Natural killer cell (primary cell): ENCODE measurements around the gene TRAF2. TPM values are rescaled to one million over a fixed set of nuclear protein-coding genes. Genes with fewer than 3 reads are reported as not detected.
A peak's percentile ranks its signal among the peaks of the same experiment; 100 is the strongest.

Experiments used
- ATAC-seq, 3 donors: fragments of 150-1000 bp in 2 of 3; fragments of 200-7000 bp in 1 of 3; cut with Tn5 transposase; 1 replicate in 1 of 3; 2 replicates in 2 of 3; pipeline ENCODE4 v1.10.0; 2021; ENCODE audit warnings: mild to moderate bottlenecking in 2 of 3, moderate library complexity in 2 of 3
- DNase-seq, 2 donors: peaks; one replicate each; pipeline versions ENCODE4 v3.0.0 to v3.0.0-alpha.2; 2013 to 2021; ENCODE audit warnings: mixed read lengths in 1 of 2
- H3K27ac ChIP-seq: one replicate; pipeline ENCODE4 v1.5.1; 2013; ENCODE audit warnings: mild to moderate bottlenecking, low read length
- H3K27me3 ChIP-seq: one replicate; pipeline ENCODE4 v1.6.1; 2013; ENCODE audit warnings: low read length; ENCODE audit not compliant: control insufficient read depth, insufficient read depth
- H3K36me3 ChIP-seq: one replicate; pipeline ENCODE4 v1.6.1; 2013; ENCODE audit warnings: low read length; ENCODE audit not compliant: control insufficient read depth, insufficient read depth
- H3K4me1 ChIP-seq: one replicate; pipeline ENCODE4 v1.6.1; 2013; ENCODE audit warnings: low read length; ENCODE audit not compliant: control insufficient read depth, insufficient read depth
- H3K4me3 ChIP-seq: one replicate; pipeline ENCODE4 v1.5.1; 2013; ENCODE audit warnings: low read length
- H3K9me3 ChIP-seq: one replicate; pipeline ENCODE4 v1.6.1; 2013; ENCODE audit warnings: low read length; ENCODE audit not compliant: control insufficient read depth, insufficient read depth
- H3K27ac Mint-ChIP-seq, 2 donors: one replicate each; pipeline ENCODE4 v1.8.0; 2022; ENCODE audit warnings: mild to moderate bottlenecking in 2 of 2, mixed read lengths in 2 of 2, moderate library complexity in 1 of 2
- H3K27me3 Mint-ChIP-seq, 2 donors: one replicate each; pipeline ENCODE4 v1.8.0; 2022; ENCODE audit warnings: low read depth in 2 of 2, mixed read lengths in 2 of 2
- H3K36me3 Mint-ChIP-seq: one replicate; pipeline ENCODE4 v1.8.0; 2022; ENCODE audit warnings: mixed read lengths
- H3K4me1 Mint-ChIP-seq, 2 donors: one replicate each; pipeline ENCODE4 v1.8.0; 2022; ENCODE audit warnings: mixed read lengths in 2 of 2
- H3K4me3 Mint-ChIP-seq: one replicate; pipeline ENCODE4 v1.8.0; 2022; ENCODE audit warnings: mild to moderate bottlenecking, moderate library complexity, mixed read lengths
- H3K9me3 Mint-ChIP-seq, 2 donors: one replicate each; pipeline ENCODE4 v1.8.0; 2022; ENCODE audit warnings: mixed read lengths in 2 of 2
- WGBS: methylation state at CpG from one replicate; pipeline ENCODE4 v1.1.7; 2013; ENCODE audit warnings: missing lambda C conversion rate; ENCODE audit not compliant: insufficient coverage; 5-methylcytosine and 5-hydroxymethylcytosine counted together
- intact Hi-C: fragments of 100-400 bp; cut with micrococcal nuclease; formaldehyde crosslinking; loops from one replicate; pipeline ENCODE4 v1.14.2; 2022
- total RNA-seq, 4 donors: library from RNA; stranded (reverse); fragments of 120-200 nt in 1 of 4; gene quantifications; one replicate each; pipeline versions ENCODE4 v1.2.3 to v1.2.4, GENCODE V29; 2013 to 2022
- TF ChIP-seq, protein P1 (sequence below): fragments of 200-600 bp; IDR thresholded peaks from one replicate; pipeline ENCODE4 v1.8.0; 2022; ENCODE audit warnings: antibody characterized with exemption

The TRAF2 gene
- total RNA-seq, 3 donors from 2014 or later (not counting 1 experiment from before 2014, with no cell fraction given): 17.4 to 35.5 (median 25.0) TPM

DNA sequence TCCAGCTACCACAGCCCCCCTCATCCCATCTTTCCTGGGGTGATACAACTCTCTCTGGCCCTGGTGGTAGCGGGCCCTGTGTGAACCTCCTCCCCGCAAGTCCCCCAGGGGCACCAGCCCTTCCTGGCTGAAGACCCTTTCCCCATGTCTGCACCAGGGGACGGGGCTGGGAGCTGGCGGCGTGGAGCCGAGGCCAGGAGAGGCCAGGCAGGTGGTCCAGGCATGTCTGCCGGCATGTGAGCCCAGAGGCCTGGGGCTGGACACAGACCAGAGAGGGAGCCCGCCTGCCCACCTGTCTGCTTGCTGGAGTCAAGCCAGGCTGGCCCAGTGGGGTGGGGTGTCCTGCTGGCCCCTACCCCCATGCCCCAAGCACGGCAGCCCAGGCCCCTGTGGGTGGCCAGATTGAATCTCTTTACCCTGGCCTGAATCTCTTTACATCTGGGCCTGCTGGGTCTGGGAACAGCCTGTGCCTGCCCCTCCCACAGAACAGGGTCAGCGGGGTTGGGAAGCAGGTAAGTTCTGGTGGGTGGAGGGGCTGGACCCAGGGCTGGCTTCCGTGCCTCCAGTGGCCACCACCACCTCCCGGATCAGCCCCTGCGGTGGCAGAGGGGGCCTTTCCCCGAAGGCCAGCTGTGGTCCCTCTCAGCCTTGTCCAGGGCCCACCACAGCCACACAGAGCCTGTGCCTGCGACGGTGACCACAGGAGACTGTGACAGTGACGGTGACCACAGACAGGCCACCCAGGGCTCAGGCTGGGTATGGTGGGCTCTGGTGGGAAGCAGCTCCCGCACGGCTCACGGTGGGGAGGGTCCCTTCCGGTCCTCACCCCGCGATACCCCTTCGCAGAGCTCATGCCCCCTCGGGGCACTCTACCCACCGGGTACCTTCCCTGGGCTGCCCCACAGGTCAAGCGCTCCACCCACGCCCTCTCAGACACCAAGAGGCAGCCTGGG lies 72.9 kb downstream of the TRAF2 start:
- Mint-ChIP-seq H3K9me3 (peaks cover 4 to 5% of the 10 kb centered on the region in 2 donors), H3K4me3 (peak overlapping the region; percentile 9), H3K4me1 (peaks cover 22 to 81% of the 10 kb centered on the region in 2 donors), H3K27me3 (no peaks in the 10 kb centered on the region), H3K36me3 (no peaks in the 10 kb centered on the region), H3K27ac (peak overlapping the region; percentile 85 to 87)
- intact Hi-C loops: no loop called here
- TF ChIP-seq, protein P1, sequence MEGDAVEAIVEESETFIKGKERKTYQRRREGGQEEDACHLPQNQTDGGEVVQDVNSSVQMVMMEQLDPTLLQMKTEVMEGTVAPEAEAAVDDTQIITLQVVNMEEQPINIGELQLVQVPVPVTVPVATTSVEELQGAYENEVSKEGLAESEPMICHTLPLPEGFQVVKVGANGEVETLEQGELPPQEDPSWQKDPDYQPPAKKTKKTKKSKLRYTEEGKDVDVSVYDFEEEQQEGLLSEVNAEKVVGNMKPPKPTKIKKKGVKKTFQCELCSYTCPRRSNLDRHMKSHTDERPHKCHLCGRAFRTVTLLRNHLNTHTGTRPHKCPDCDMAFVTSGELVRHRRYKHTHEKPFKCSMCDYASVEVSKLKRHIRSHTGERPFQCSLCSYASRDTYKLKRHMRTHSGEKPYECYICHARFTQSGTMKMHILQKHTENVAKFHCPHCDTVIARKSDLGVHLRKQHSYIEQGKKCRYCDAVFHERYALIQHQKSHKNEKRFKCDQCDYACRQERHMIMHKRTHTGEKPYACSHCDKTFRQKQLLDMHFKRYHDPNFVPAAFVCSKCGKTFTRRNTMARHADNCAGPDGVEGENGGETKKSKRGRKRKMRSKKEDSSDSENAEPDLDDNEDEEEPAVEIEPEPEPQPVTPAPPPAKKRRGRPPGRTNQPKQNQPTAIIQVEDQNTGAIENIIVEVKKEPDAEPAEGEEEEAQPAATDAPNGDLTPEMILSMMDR: no peak
- no peak overlapping the region for H3K4me3 ChIP-seq
- WGBS: 53% methylated on average over 28 of the region's 28 CpGs
- H3K36me3 ChIP-seq: no peaks in the 10 kb centered on the region
- no peaks in the 10 kb centered on the region for H3K27me3 ChIP-seq
- peak overlapping the region; percentile 90 for H3K27ac ChIP-seq
- H3K9me3 ChIP-seq: no peaks in the 10 kb centered on the region
- no peak for DNase-seq
- ATAC-seq: peak in 1 of 3 donors; percentile 19
- peaks cover 73% of the 10 kb centered on the region for H3K4me1 ChIP-seq

DNA sequence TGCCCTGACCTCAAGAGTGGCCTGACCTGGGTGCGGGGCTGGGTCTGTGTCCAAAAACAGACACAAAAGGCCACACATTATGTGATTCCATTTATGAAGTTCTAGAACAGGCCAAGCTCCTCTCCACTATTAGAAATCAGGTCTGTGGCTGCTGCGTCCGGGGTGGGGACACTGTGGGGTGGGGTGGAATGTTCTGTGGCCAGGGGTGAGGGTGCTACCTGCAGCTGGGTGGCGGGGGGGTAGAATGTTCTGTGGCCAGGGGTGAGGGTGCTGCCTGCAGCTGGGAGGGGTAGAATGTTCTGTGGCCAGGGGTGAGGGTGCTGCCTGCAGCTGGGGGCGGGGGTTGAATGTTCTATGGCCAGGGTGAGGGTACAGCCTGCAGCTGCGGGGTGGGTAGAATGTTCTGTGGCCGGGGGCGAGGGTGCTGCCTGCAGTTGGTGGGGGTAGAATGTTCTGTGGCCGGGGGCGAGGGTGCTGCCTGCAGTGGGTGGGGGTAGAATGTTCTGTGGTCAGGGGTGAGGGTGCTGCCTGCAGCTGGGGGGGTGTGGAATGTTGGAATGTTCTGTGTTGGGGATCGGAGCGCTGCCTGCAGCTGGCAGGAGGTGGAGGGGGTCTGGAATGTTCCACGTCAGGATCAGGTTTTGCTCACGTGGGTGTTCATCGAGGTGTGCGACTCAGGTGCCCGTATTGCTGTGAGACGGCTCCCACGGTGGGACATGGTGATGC lies 74.1 kb downstream of the TRAF2 start:
- H3K27ac Mint-ChIP-seq: peak overlapping the region; percentile 85 to 87
- H3K9me3 Mint-ChIP-seq: peaks cover 4 to 5% of the 10 kb centered on the region in 2 donors

DNA sequence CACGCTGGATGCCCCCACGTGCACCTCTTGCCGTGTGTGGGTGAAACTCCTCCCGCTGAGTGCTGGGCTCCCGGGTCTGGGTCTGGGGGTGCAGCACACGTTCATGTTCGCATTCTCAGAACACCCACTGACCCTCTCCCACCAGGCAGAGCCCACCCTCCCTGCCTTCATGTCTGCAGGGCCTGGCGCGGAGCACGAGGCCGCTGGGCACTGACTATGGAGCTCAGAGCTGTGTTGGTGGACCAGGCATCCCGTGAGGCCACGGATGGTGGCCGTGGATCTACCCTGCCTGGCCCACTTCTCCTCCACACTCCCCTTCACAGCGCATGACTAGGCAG lies 74.6 kb downstream of the TRAF2 start:
- no peak overlapping the region for H3K4me3 ChIP-seq
- intact Hi-C loops: loop anchor here (1.0 kb wide), 1 partner anchor 39 kb away; no protein-coding TSS in a partner anchor
- ATAC-seq: peak in 1 of 3 donors; percentile 18
- peak overlapping the region; percentile 85 to 87 for H3K27ac Mint-ChIP-seq
- H3K4me3 Mint-ChIP-seq: peak overlapping the region; percentile 79
- no peaks in the 10 kb centered on the region for H3K36me3 ChIP-seq
- peak overlapping the region; percentile 8 for H3K27ac ChIP-seq
- peaks cover 4 to 5% of the 10 kb centered on the region in 2 donors for H3K9me3 Mint-ChIP-seq
- H3K9me3 ChIP-seq: no peaks in the 10 kb centered on the region
- 74% methylated on average over 15 of the region's 15 CpGs for WGBS
- H3K27me3 Mint-ChIP-seq: no peaks in the 10 kb centered on the region
- no peaks in the 10 kb centered on the region for H3K36me3 Mint-ChIP-seq
- peaks cover 33 to 81% of the 10 kb centered on the region in 2 donors for H3K4me1 Mint-ChIP-seq
- no peak for DNase-seq
- TF ChIP-seq, protein P1: no peak
- peaks cover 84% of the 10 kb centered on the region for H3K4me1 ChIP-seq
- H3K27me3 ChIP-seq: no peaks in the 10 kb centered on the region

More for the DNA sequence above, 74.1 kb downstream of the TRAF2 start:
- ATAC-seq: peak; percentile 60 to 84 (median 61)
- peak in 1 of 2 donors; percentile 57 for DNase-seq
- H3K36me3 ChIP-seq: no peaks in the 10 kb centered on the region
- H3K27me3 Mint-ChIP-seq: no peaks in the 10 kb centered on the region
- peaks cover 29 to 79% of the 10 kb centered on the region in 2 donors for H3K4me1 Mint-ChIP-seq
- 32% methylated on average over 18 of the region's 19 CpGs for WGBS
- no peaks in the 10 kb centered on the region for H3K9me3 ChIP-seq
- H3K27me3 ChIP-seq: no peaks in the 10 kb centered on the region
- H3K36me3 Mint-ChIP-seq: no peaks in the 10 kb centered on the region
- intact Hi-C loops: loop anchor here (1.0 kb wide), 1 partner anchor 40 kb away; no protein-coding TSS in a partner anchor
- peaks cover 83% of the 10 kb centered on the region for H3K4me1 ChIP-seq
- TF ChIP-seq, protein P1: no peak
- H3K4me3 ChIP-seq: no peak overlapping the region
- peak overlapping the region; percentile 79 for H3K4me3 Mint-ChIP-seq
- peak overlapping the region; percentile 90 for H3K27ac ChIP-seq
